ENCODE measurements around the gene ESD.
A peak's percentile ranks its signal among the peaks of the same experiment; 100 is the strongest.
"Not testable (repeated sequence)": the region's sequence is repeated elsewhere in the genome, so short reads cannot be mapped to it uniquely, and the experiment has no call there.

ESD gene

DNA sequence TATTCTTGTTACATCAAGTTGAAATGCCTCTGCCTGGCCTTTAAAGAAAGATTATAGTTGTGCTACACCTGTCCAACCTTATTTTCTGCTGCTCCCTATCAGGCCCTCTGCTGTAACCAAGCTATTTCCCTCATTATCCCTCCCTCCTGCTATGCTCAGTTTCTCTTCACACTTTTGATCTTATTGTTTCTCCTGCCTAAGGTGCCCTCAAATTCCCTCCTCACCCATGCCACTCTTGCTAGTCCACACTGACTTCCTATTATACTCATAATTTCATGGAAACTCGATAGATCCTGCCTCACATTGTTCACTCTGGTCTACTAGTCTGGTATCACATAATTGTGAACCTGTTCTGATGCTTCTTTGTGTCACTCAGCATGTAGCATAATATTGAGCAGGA lies 19.4 kb upstream of the ESD start:
- Histone ChIP-seq H3K27ac (ENCODE audit: low read length) (no peak overlapping the region), H3K4me1 (ENCODE audit: control insufficient read depth, low read depth, low read length) (peaks cover 3% of the 10 kb centered on the region), H3K9me3 (ENCODE audit: control insufficient read depth, low read depth, low read length) (peaks cover 8% of the 10 kb centered on the region), H3K9ac (ENCODE audit: low read length) (no peak overlapping the region), H3K27me3 (ENCODE audit: control insufficient read depth, insufficient read depth, low read length) (no peaks in the 10 kb centered on the region), H3K4me3 (ENCODE audit: low read length) (no peak overlapping the region), H3K36me3 (ENCODE audit: control insufficient read depth, low read depth, low read length) (no peaks in the 10 kb centered on the region)

DNA sequence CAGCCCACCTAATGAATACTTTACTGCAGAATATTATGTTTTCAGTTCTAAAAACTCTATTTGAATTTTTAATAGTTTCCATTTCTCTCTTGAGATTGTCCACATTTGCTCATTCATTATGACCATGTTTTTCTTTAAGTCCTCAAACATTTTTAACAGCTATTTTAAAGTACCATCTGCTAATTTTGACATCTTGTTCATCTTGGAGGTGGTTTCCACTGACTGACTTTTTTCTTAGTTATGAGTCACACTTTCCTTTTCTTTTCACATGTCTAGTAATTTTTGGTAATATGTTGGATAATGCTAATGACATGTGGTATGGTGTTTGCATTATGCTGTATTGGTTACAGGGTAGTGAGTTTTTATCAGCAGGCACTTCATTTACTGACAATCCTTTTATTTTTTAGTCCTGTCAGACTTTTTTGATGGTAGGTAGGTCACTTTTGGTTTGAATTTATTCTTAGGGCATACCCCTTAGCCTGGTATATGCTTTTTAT lies 15.4 kb upstream of the ESD start:
- Histone ChIP-seq H3K27me3 (ENCODE audit: control insufficient read depth, insufficient read depth, low read length) (no peaks in the 10 kb centered on the region), H3K4me3 (ENCODE audit: low read length) (no peak overlapping the region), H3K36me3 (ENCODE audit: control insufficient read depth, low read depth, low read length) (no peaks in the 10 kb centered on the region), H3K9me3 (ENCODE audit: control insufficient read depth, low read depth, low read length) (peaks cover 8% of the 10 kb centered on the region), H3K27ac (ENCODE audit: low read length) (no peak overlapping the region), H3K9ac (ENCODE audit: low read length) (no peak overlapping the region), H3K4me1 (ENCODE audit: control insufficient read depth, low read depth, low read length) (peaks cover under 1% of the 10 kb centered on the region)

DNA sequence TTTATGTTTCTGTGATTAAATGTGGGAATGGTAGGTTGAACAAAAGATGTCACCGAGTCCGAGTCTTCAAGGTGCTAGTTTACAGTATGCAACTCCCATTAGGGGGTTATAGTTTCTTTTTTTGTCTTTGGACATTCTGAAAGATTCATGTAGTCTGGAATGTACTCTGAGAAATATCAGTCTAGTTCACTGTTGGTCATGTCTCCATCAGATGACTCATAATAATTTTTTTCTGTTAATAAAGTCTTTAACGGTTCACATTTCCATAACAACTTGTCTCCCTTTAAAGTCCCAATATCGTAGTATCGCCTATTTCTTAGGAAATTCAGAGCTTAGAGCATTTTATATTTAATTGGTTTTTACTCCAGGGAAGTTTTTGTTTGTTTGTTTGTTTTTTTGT lies 13.5 kb upstream of the ESD start:
- H3K27me3 ChIP-seq (ENCODE audit: control insufficient read depth, insufficient read depth, low read length) = no peaks in the 10 kb centered on the region
- no peaks in the 10 kb centered on the region for H3K36me3 ChIP-seq (ENCODE audit: control insufficient read depth, low read depth, low read length)
- H3K27ac ChIP-seq (ENCODE audit: low read length) = no peak overlapping the region
- H3K4me1 ChIP-seq (ENCODE audit: control insufficient read depth, low read depth, low read length) = no peaks in the 10 kb centered on the region
- H3K9me3 ChIP-seq (ENCODE audit: control insufficient read depth, low read depth, low read length) = peaks cover 8% of the 10 kb centered on the region
- H3K4me3 ChIP-seq (ENCODE audit: low read length) = no peak overlapping the region
- H3K9ac ChIP-seq (ENCODE audit: low read length) = no peak overlapping the region

DNA sequence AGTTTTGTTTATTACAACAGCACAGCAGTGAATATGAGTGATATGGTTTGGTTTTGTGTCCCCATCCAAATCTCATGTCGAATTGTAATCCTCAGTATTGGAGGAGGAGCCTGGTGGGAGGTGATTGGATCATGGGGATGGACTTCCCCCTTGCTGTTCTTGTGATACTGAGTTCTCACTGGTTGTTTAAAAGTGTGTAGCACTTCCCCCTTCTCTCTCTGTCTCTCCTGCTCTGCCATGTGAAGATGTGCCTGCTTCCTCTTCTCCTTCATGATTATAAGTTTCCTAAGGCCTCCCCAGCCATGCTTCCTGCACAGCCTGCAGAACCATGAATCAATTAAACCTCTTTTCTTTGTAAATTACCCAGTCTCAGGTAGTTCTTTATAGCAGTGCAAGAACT lies 8.0 kb upstream of the ESD start:
- H3K27ac ChIP-seq (ENCODE audit: low read length); H3K9me3 ChIP-seq (ENCODE audit: control insufficient read depth, low read depth, low read length); H3K4me1 ChIP-seq (ENCODE audit: control insufficient read depth, low read depth, low read length); H3K27me3 ChIP-seq (ENCODE audit: control insufficient read depth, insufficient read depth, low read length); H3K36me3 ChIP-seq (ENCODE audit: control insufficient read depth, low read depth, low read length); H3K4me3 ChIP-seq (ENCODE audit: low read length); H3K9ac ChIP-seq (ENCODE audit: low read length): not testable (repeated sequence)

DNA sequence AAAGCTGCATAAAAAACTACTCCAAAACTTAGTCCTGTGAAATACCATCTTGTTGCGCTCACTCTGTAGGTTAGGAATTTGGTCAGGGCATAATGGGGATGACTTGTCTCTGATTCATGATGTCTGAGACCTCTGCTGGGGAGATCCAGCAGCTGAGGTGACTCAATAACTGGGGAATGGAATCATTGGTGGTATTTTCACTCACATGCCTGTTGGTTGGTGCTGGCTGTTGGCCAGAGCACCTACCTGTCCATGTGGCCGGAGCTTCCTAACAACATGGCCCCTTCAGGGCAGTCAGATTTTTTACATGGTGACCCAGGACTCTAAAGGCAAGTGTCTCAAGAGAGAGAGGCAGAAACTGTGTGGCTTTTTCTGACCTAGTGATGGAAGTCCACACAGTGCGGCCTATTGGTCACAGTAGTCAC lies 7.4 kb upstream of the ESD start:
- Histone ChIP-seq H3K9me3 (ENCODE audit: control insufficient read depth, low read depth, low read length) (no peaks in the 10 kb centered on the region), H3K4me3 (ENCODE audit: low read length) (no peak overlapping the region), H3K9ac (ENCODE audit: low read length) (no peak overlapping the region), H3K27ac (ENCODE audit: low read length) (no peak overlapping the region), H3K4me1 (ENCODE audit: control insufficient read depth, low read depth, low read length) (no peaks in the 10 kb centered on the region), H3K27me3 (ENCODE audit: control insufficient read depth, insufficient read depth, low read length) (no peaks in the 10 kb centered on the region), H3K36me3 (ENCODE audit: control insufficient read depth, low read depth, low read length) (no peaks in the 10 kb centered on the region)

DNA sequence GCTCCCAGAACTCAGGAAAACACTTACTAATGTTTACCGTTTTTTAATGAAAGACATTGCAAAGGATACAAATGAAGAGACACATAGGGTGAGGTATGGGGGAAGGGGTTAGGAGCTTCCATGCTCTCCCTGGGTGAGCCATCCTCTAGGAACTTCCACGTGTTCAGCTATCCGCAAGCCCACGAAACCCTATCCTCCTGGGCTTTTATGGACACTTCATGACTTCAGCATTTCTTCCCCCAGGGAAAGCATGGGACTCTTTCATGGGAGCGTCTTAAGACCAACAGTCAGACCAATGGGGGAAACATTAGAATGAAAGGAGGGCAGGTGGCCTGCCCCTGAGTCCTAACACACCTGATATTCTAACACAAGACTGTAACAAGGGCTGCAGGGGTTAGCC lies 6.6 kb upstream of the ESD start:
- H3K4me3 ChIP-seq (ENCODE audit: low read length) = no peak overlapping the region
- no peaks in the 10 kb centered on the region for H3K27me3 ChIP-seq (ENCODE audit: control insufficient read depth, insufficient read depth, low read length)
- no peaks in the 10 kb centered on the region for H3K36me3 ChIP-seq (ENCODE audit: control insufficient read depth, low read depth, low read length)
- no peak overlapping the region for H3K27ac ChIP-seq (ENCODE audit: low read length)
- no peaks in the 10 kb centered on the region for H3K9me3 ChIP-seq (ENCODE audit: control insufficient read depth, low read depth, low read length)
- H3K9ac ChIP-seq (ENCODE audit: low read length) = no peak overlapping the region
- no peaks in the 10 kb centered on the region for H3K4me1 ChIP-seq (ENCODE audit: control insufficient read depth, low read depth, low read length)

DNA sequence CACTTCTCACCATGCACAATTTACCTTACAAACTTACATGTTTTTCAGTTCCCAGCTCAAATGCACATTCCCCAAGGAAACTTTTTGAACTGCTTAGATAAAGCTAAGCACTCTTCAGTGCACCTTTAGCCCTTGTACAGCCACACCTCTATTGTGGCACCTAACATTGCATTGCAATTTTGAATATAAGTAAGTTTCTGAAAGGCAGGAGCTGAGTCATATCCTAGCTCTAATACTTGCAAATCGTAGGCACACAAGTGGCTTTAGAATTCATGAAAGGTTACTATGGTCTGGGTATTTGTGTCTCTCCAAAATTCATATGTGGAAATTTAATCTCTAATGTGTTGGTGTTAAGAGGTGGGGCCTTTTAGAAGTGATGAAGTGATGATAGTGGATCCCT lies 4.9 kb upstream of the ESD start:
- Histone ChIP-seq H3K27me3 (ENCODE audit: control insufficient read depth, insufficient read depth, low read length) (no peaks in the 10 kb centered on the region), H3K4me1 (ENCODE audit: control insufficient read depth, low read depth, low read length) (peaks cover 9% of the 10 kb centered on the region), H3K36me3 (ENCODE audit: control insufficient read depth, low read depth, low read length) (no peaks in the 10 kb centered on the region), H3K9ac (ENCODE audit: low read length) (no peak overlapping the region), H3K4me3 (ENCODE audit: low read length) (no peak overlapping the region), H3K27ac (ENCODE audit: low read length) (no peak overlapping the region), H3K9me3 (ENCODE audit: control insufficient read depth, low read depth, low read length) (no peaks in the 10 kb centered on the region)

DNA sequence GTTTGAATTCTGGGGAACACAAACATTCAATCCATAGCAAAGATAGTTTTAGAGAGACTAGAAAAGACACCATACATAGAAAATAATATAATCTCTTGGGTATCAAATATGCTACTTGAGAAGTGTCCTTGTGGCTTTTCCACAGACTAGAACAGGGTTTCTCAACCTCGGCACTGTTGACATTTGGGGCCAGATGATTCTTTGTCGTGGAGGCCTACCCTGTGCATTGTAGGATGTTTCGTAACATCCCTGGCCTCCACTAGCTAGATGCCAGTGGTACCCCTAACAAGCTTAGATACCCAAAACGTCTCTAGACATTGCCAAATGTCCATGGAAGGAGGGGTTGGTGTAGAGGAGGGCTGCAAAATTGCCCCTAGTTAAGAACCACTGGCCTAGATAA lies 2.2 kb upstream of the ESD start:
- Histone ChIP-seq H3K27ac (ENCODE audit: low read length) (no peak overlapping the region), H3K4me3 (ENCODE audit: low read length) (no peak overlapping the region)

DNA sequence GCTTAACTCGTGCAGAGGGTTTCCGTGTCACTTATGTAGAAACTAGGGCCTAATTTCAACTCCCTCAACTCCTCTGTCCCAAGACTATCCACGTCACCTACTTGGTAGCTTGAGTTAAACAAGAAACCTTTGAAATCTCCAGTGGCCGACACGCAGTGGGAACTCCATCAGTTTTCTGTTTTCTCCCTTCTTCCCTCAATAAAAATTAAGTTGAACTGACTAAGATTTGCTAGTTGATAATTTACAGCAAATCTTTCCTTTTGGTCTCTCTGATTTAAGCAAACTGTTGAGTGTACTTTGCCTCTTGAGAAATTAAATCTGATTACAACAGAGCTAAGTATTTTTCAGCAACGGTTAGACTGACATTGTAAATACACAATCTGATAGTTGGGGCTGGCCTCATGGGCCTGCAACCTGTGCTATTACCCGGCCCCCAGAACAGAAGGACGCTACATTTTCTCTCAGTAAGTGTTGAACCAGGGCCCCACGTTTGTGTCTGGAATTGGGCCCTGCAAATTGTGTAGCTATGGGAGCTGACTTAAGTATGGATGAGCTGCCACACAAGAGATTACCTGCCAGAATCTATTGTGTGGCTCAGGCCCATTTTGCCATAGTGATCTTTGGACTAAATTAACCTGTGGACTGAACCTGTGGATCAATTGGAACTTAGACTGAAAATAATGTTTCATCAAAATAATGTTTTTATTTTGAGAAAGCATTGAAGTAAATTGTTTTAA lies 708 bp upstream of the ESD start:
- H3K4me3 ChIP-seq (ENCODE audit: low read length) = peak overlapping the region; percentile 92
- H3K9me3 ChIP-seq (ENCODE audit: control insufficient read depth, low read depth, low read length) = no peaks in the 10 kb centered on the region
- no peaks in the 10 kb centered on the region for H3K27me3 ChIP-seq (ENCODE audit: control insufficient read depth, insufficient read depth, low read length)
- peaks cover 20% of the 10 kb centered on the region for H3K4me1 ChIP-seq (ENCODE audit: control insufficient read depth, low read depth, low read length)
- H3K9ac ChIP-seq (ENCODE audit: low read length) = peak overlapping the region; percentile 90
- peak overlapping the region; percentile 24 for H3K27ac ChIP-seq (ENCODE audit: low read length)
- no peaks in the 10 kb centered on the region for H3K36me3 ChIP-seq (ENCODE audit: control insufficient read depth, low read depth, low read length)

More for the DNA sequence above, 2.2 kb upstream of the ESD start:
- Histone ChIP-seq H3K9me3 (ENCODE audit: control insufficient read depth, low read depth, low read length) (no peaks in the 10 kb centered on the region), H3K9ac (ENCODE audit: low read length) (no peak overlapping the region), H3K4me1 (ENCODE audit: control insufficient read depth, low read depth, low read length) (peaks cover 20% of the 10 kb centered on the region), H3K27me3 (ENCODE audit: control insufficient read depth, insufficient read depth, low read length) (no peaks in the 10 kb centered on the region), H3K36me3 (ENCODE audit: control insufficient read depth, low read depth, low read length) (no peaks in the 10 kb centered on the region)

DNA sequence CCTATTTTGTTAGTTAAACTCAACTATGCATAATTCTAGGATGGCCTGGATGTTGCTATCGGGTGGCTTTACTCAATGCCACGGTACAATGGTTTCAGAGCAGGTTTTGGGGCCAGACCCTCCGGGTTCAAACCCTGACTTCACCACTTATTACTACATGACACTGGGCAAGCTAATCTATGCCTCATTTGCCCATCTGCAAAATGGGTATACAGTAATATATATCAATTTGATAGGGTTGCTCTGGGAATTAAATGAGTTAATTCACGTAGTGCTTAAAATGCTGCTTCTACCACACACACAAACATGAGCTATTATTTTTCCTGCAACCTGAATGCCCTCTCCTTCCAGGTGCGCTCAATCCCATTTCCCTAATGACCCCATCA lies 839 bp downstream of the ESD start:
- H3K27ac ChIP-seq (ENCODE audit: low read length) = peak overlapping the region; percentile 88
- H3K9ac ChIP-seq (ENCODE audit: low read length) = peak overlapping the region; percentile 90
- peaks cover 1% of the 10 kb centered on the region for H3K36me3 ChIP-seq (ENCODE audit: control insufficient read depth, low read depth, low read length)
- peaks cover 20% of the 10 kb centered on the region for H3K4me1 ChIP-seq (ENCODE audit: control insufficient read depth, low read depth, low read length)
- H3K9me3 ChIP-seq (ENCODE audit: control insufficient read depth, low read depth, low read length) = no peaks in the 10 kb centered on the region
- peak overlapping the region; percentile 92 for H3K4me3 ChIP-seq (ENCODE audit: low read length)
- H3K27me3 ChIP-seq (ENCODE audit: control insufficient read depth, insufficient read depth, low read length) = no peaks in the 10 kb centered on the region

DNA sequence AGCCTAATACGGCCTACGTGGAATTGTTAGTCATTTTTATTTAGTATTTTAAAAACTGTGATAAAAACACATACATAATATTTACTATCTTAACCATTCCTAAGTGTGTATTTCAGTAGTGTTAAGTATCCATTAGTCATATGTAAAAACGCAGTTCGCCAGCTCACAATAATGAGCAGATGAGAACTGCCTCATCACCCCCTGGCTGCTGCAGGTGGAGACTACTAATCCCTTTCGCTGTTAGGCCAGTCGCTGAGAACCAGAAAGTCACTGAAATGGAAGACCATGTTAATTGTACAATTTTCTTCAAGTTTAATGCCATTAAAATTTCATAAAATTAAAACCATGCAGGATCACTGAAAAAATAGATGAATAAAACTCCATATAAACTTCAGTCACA lies 1.6 kb downstream of the ESD start:
- Histone ChIP-seq H3K27ac (ENCODE audit: low read length) (no peak overlapping the region), H3K27me3 (ENCODE audit: control insufficient read depth, insufficient read depth, low read length) (no peaks in the 10 kb centered on the region), H3K9ac (ENCODE audit: low read length) (no peak overlapping the region), H3K9me3 (ENCODE audit: control insufficient read depth, low read depth, low read length) (no peaks in the 10 kb centered on the region), H3K36me3 (ENCODE audit: control insufficient read depth, low read depth, low read length) (peaks cover 9% of the 10 kb centered on the region), H3K4me1 (ENCODE audit: control insufficient read depth, low read depth, low read length) (peaks cover 20% of the 10 kb centered on the region), H3K4me3 (ENCODE audit: low read length) (no peak overlapping the region)

DNA sequence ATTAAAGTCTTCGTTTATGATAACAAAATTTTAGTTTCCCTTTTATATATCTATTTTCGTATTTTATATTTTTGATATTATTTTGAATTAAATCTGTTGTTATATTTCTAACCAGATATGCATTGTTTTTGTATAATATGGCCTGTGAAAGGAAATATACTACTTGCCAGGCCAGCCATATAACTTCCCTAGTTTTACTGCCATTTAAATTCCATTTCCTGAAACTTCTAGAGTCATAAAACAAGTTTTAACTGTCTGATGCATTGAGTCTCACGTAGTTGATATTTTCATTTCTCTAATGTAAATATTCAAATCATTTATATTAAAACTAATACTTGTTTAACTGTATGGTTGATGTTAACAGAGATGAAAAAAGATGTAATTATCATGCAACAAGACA lies 13.5 kb downstream of the ESD start:
- no peak overlapping the region for H3K9ac ChIP-seq (ENCODE audit: low read length)
- no peak overlapping the region for H3K27ac ChIP-seq (ENCODE audit: low read length)
- peaks cover 67% of the 10 kb centered on the region for H3K36me3 ChIP-seq (ENCODE audit: control insufficient read depth, low read depth, low read length)
- no peaks in the 10 kb centered on the region for H3K27me3 ChIP-seq (ENCODE audit: control insufficient read depth, insufficient read depth, low read length)
- H3K4me1 ChIP-seq (ENCODE audit: control insufficient read depth, low read depth, low read length) = no peaks in the 10 kb centered on the region
- H3K4me3 ChIP-seq (ENCODE audit: low read length) = no peak overlapping the region
- no peaks in the 10 kb centered on the region for H3K9me3 ChIP-seq (ENCODE audit: control insufficient read depth, low read depth, low read length)
